ENCODE measurements around the gene ZSWIM5.

GRCh38 chr1:45043094-45043493 lies 163.3 kb downstream of the ZSWIM5 start:
- TF ChIP-seq CTCF (IDR thresholded peaks at IDR 0.05; ENCODE audit: low read length) (no peak), EZH2 (optimal IDR thresholded peaks at IDR 0.05; ENCODE audit: low read depth, low read length) (no peak)
